HG03095 (cell line): ENCODE results near the gene GRIN2D.
"Not testable (repeated sequence)": the region's sequence is repeated elsewhere in the genome, so short reads cannot be mapped to it uniquely, and the experiment has no call there.

Source experiments
- ATAC-seq: cut with Tn5 transposase; IDR thresholded peaks from one replicate; pipeline ENCODE4 v1.9.1; 2021; ENCODE audit warnings: moderate library complexity; ENCODE audit not compliant: unreplicated experiment

Gene GRIN2D

GRCh38 chr19:48371367-48371766, 22.1 kb upstream of the GRIN2D start:
- no peak for ATAC-seq

GRCh38 chr19:48371771-48372170, 21.7 kb upstream of the GRIN2D start:
- not testable (repeated sequence) for ATAC-seq

GRCh38 chr19:48372904-48373303, 20.6 kb upstream of the GRIN2D start:
- no peak for ATAC-seq

GRCh38 chr19:48373567-48373966, 19.9 kb upstream of the GRIN2D start:
- ATAC-seq: no peak

GRCh38 chr19:48378194-48378570, 15.3 kb upstream of the GRIN2D start:
- ATAC-seq: no peak

- ATAC-seq: no peak
Measured at GRCh38 chr19:48379058-48379457, 14.4 kb upstream of the GRIN2D start.

GRCh38 chr19:48381178-48381950, 12.1 kb upstream of the GRIN2D start:
- no peak for ATAC-seq

GRCh38 chr19:48382286-48382685, 11.2 kb upstream of the GRIN2D start:
- no peak for ATAC-seq

- ATAC-seq: no peak
Measured at GRCh38 chr19:48385461-48386087, 7.9 kb upstream of the GRIN2D start.

- no peak for ATAC-seq
Measured at GRCh38 chr19:48386981-48387380, 6.5 kb upstream of the GRIN2D start.

- no peak for ATAC-seq
Measured at GRCh38 chr19:48390188-48391099, 3.0 kb upstream of the GRIN2D start.

- peak; percentile 61 for ATAC-seq
Measured at GRCh38 chr19:48391100-48392005, 2.1 kb upstream of the GRIN2D start, which contains the start of gene KDELR1. Gene KDELR1 (minus strand): TSS chr19:48391551. CDS start chr19:48391358, 193 bp downstream.

- not testable (repeated sequence) for ATAC-seq
Measured at GRCh38 chr19:48392006-48392344, 1.5 kb upstream of the GRIN2D start.

- ATAC-seq: no peak
Measured at GRCh38 chr19:48392860-48393558, 459 bp upstream of the GRIN2D start.

- ATAC-seq: no peak
Measured at GRCh38 chr19:48394331-48395169, 1.1 kb downstream of the GRIN2D start.

GRCh38 chr19:48395170-48395455, 1.6 kb downstream of the GRIN2D start:
- no peak for ATAC-seq

- ATAC-seq: no peak
Measured at GRCh38 chr19:48395499-48395898, 2.0 kb downstream of the GRIN2D start.

GRCh38 chr19:48396016-48396823, 2.8 kb downstream of the GRIN2D start:
- ATAC-seq: no peak

- ATAC-seq: no peak
Measured at GRCh38 chr19:48396824-48397176, 3.3 kb downstream of the GRIN2D start.
